Measurements from ENCODE around the gene NRIP1. TPM values are rescaled to one million over a fixed set of nuclear protein-coding genes. Genes with fewer than 3 reads are reported as not detected.

Gene NRIP1
- total RNA-seq, 2 donors from 2014 or later = 27.3 to 40.5 TPM

GRCh38 chr21:15018382-15018781 is 46.4 kb downstream of the NRIP1 start:
- DNase-seq (ENCODE audit: low spot score) = no peak
- intact Hi-C loops (cut with DNase I) = no loop called here

GRCh38 chr21:15015622-15016471 is 49.0 kb downstream of the NRIP1 start:
- DNase-seq (ENCODE audit: low spot score) = no peak
- intact Hi-C loops (cut with DNase I) = no loop called here

- intact Hi-C loops (cut with DNase I) = no loop called here
- no peak for DNase-seq (ENCODE audit: low spot score)
These were observed 50.6 kb downstream of the NRIP1 start for GRCh38 chr21:15014221-15014620.

GRCh38 chr21:15011967-15012366 is 52.8 kb downstream of the NRIP1 start:
- no peak for DNase-seq (ENCODE audit: low spot score)
- intact Hi-C loops (cut with DNase I) = no loop called here

GRCh38 chr21:15010645-15011044 is 54.2 kb downstream of the NRIP1 start:
- DNase-seq (ENCODE audit: low spot score) = no peak
- intact Hi-C loops (cut with DNase I) = no loop called here

GRCh38 chr21:15009837-15010363 is 54.9 kb downstream of the NRIP1 start:
- intact Hi-C loops (cut with DNase I) = no loop called here
- DNase-seq (ENCODE audit: low spot score) = no peak

GRCh38 chr21:15007716-15008296 is 57.0 kb downstream of the NRIP1 start:
- intact Hi-C loops (cut with DNase I) = no loop called here

GRCh38 chr21:15006594-15007230 is 58.1 kb downstream of the NRIP1 start:
- intact Hi-C loops (cut with DNase I) = no loop called here
- DNase-seq (ENCODE audit: low spot score) = no peak

More at GRCh38 chr21:15007716-15008296, 57.0 kb downstream of the NRIP1 start:
- no peak for DNase-seq (ENCODE audit: low spot score)

GRCh38 chr21:15005391-15005790 is 59.4 kb downstream of the NRIP1 start:
- DNase-seq (ENCODE audit: low spot score) = no peak
- intact Hi-C loops (cut with DNase I) = no loop called here

- intact Hi-C loops (cut with DNase I) = no loop called here
- DNase-seq (ENCODE audit: low spot score) = no peak
These were observed 60.0 kb downstream of the NRIP1 start for GRCh38 chr21:15004721-15005370.

- no peak for DNase-seq (ENCODE audit: low spot score)
- intact Hi-C loops (cut with DNase I) = no loop called here
These were observed 61.2 kb downstream of the NRIP1 start for GRCh38 chr21:15003463-15004135.

- intact Hi-C loops (cut with DNase I) = no loop called here
- no peak for DNase-seq (ENCODE audit: low spot score)
These were observed 62.8 kb downstream of the NRIP1 start for GRCh38 chr21:15001857-15002606.

GRCh38 chr21:15001113-15001512 is 63.7 kb downstream of the NRIP1 start:
- no peak for DNase-seq (ENCODE audit: low spot score)
- intact Hi-C loops (cut with DNase I) = no loop called here

- intact Hi-C loops (cut with DNase I) = no loop called here
- DNase-seq (ENCODE audit: low spot score) = no peak
These were observed 64.7 kb downstream of the NRIP1 start for GRCh38 chr21:15000081-15000480.

GRCh38 chr21:14998784-14999183 is 66.0 kb downstream of the NRIP1 start:
- intact Hi-C loops (cut with DNase I) = no loop called here

GRCh38 chr21:14998336-14998735 is 66.5 kb downstream of the NRIP1 start:
- intact Hi-C loops (cut with DNase I) = no loop called here
- no peak for DNase-seq (ENCODE audit: low spot score)

More at GRCh38 chr21:14998784-14999183, 66.0 kb downstream of the NRIP1 start:
- no peak for DNase-seq (ENCODE audit: low spot score)

- intact Hi-C loops (cut with DNase I) = no loop called here
- DNase-seq (ENCODE audit: low spot score) = no peak
These were observed 68.9 kb downstream of the NRIP1 start for GRCh38 chr21:14995695-14996490.

- DNase-seq (ENCODE audit: low spot score) = no peak
- intact Hi-C loops (cut with DNase I) = no loop called here
These were observed 69.6 kb downstream of the NRIP1 start for GRCh38 chr21:14995226-14995625.

All from posterior vena cava (tissue), 2 donors.